Mucosa of descending colon (tissue), 3 donors: Measurements from ENCODE around the gene GPANK1. TPM values are rescaled to one million over a fixed set of nuclear protein-coding genes. Genes with fewer than 3 reads are reported as not detected.
A peak's percentile ranks its signal among the peaks of the same experiment; 100 is the strongest.

ENCODE experiments used
- ATAC-seq: fragments of 200-7000 bp; cut with Tn5 transposase; one replicate; pipeline ENCODE4 v1.9.1; 2020; ENCODE audit warnings: mild to moderate bottlenecking, moderate library complexity
- DNase-seq, 3 donors: peaks; one replicate each; pipeline ENCODE4 v3.0.0-alpha.2; 2020
- H3K36me3 ChIP-seq: fragments of 200-600 bp; one replicate; pipeline ENCODE4 v1.8.0; 2021; ENCODE audit warnings: low read depth, mild to moderate bottlenecking
- H3K4me1 ChIP-seq: fragments of 200-600 bp; one replicate; pipeline ENCODE4 v1.8.0; 2021; ENCODE audit warnings: low read depth, mild to moderate bottlenecking
- H3K4me3 ChIP-seq: fragments of 200-600 bp; one replicate; pipeline ENCODE4 v1.8.0; 2021; ENCODE audit warnings: mild to moderate bottlenecking
- H3K9me3 ChIP-seq: fragments of 200-600 bp; one replicate; pipeline ENCODE4 v1.8.0; 2021; ENCODE audit warnings: mild to moderate bottlenecking
- CTCF ChIP-seq: fragments of 200-600 bp; IDR thresholded peaks from one replicate; pipeline ENCODE4 v1.8.0; 2022; ENCODE audit warnings: antibody characterized with exemption, mild to moderate bottlenecking
- intact Hi-C, 2 donors: fragments of 100-400 bp; cut with DNase I in 1 of 2; cut with micrococcal nuclease in 1 of 2; formaldehyde crosslinking; loops; one replicate each; pipeline versions ENCODE4 v1.11.0 to v1.11.1; 2022; cut with DNase I, micrococcal nuclease
- total RNA-seq, 3 donors: library from RNA; stranded (reverse); fragmentation: NEBNext Ultra II Directional in 2 of 3; extraction: Animal tissue kit (Norgen Biotek cat#: 25700) in 2 of 3; gene quantifications; one replicate each; pipeline versions ENCODE4 v1.2.1 to v1.2.4, GENCODE V29; 2021 to 2023
- donor health status: DM: no; HTN: no; CAD: no; lungs with moderate emphysema.
- donor health status: DM: no; HTN: no; CAD: no.
- donor health status: DM: no; HTN: yes; CAD: no.

The GPANK1 gene
- total RNA-seq, 3 donors from 2014 or later: 13.4 to 17.7 (median 17.4) TPM

DNA sequence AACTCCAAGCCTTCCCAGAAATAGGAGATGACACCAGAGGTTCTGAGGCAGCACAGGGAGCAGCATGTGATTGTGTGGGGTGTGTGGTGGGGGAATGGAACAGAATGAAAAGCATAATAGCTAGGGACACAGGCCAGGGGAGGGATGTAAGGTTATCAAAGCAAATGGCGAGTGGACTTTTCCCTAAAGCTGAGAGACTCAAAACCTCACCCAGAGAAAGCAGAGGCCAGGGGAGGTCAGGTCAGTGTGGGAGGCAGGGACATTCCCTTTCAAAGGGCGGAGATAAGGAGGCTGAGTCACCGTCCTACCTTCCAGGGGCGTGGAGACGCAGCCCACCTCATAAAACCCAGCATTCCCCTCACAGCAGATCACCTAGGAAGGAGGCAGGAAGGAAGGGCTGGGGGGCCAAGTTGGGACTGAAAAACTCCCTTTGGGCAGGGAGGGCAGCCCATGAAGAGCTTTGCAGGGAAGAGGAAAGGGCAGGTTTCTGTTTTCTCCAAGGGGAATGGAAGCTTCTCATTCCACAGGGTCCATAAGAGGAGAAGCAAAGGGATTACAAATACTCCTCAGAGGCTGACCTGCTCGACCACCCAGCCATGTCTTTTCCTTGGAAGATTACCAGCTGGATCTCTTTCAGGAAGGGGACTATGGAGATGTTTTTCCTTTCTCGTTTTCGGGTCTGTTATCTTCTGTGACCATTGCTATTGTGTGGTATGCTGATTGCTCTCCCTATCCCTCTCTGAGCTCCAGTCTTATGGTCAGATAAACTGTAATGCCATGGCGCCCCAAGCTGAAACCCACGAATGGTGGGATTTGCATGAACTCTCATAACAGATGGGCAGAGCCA lies 25.7 kb upstream of the GPANK1 start:
- H3K9me3 ChIP-seq: no peaks in the 10 kb centered on the region
- H3K4me1 ChIP-seq: no peaks in the 10 kb centered on the region
- TF ChIP-seq CTCF: no peak
- H3K36me3 ChIP-seq: peaks cover 13% of the 10 kb centered on the region
- DNase-seq (peak in 1 of 3 donors; percentile 31), ATAC-seq (peak; percentile 91)
- intact Hi-C loops: no loop called here
- no peak overlapping the region for H3K4me3 ChIP-seq

- no peak for TF ChIP-seq CTCF
- H3K36me3 ChIP-seq: peaks cover 13% of the 10 kb centered on the region
- H3K4me3 ChIP-seq: no peak overlapping the region
- ATAC-seq (peak; percentile 24), DNase-seq (peak in 1 of 3 donors; percentile 24)
- H3K4me1 ChIP-seq: no peaks in the 10 kb centered on the region
- no peaks in the 10 kb centered on the region for H3K9me3 ChIP-seq
- intact Hi-C loops: loop anchor here in 1 of 2 donors (10.0 kb wide), 1 partner anchor 175 kb away; the partner anchor contains the start of gene NEU1
Measured at GRCh38 chr6:31689249-31690110, 24.7 kb upstream of the GPANK1 start.

- ATAC-seq: no peak
- Histone ChIP-seq H3K9me3 (no peaks in the 10 kb centered on the region), H3K4me1 (no peaks in the 10 kb centered on the region), H3K36me3 (peaks cover 13% of the 10 kb centered on the region), H3K4me3 (no peak overlapping the region)
- intact Hi-C loops: loop anchor here in 1 of 2 donors (10.0 kb wide), 1 partner anchor 177 kb away; the partner anchor contains the start of gene NEU1
- TF ChIP-seq CTCF: no peak
- DNase-seq: no peak
Measured at GRCh38 chr6:31687860-31688693, 23.3 kb upstream of the GPANK1 start.

DNA sequence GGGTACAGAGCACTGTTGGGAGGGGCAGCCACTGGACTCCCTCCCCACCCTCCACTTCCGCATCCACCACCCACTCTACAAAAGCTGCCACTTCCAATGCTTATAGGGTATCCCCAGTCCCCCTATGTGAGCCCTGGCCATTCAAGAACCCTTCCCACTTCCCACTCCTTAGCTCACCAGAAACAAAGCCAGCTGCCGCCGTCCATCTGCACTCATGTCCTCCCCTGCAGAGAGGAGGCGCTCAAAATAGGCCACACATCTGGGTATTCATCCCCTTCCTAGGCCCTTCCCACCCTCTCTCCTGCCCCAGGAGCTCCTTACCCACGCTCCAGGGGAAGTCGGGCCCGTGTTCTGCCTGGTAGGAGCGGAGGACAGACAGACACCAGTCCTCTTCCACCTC lies 22.5 kb upstream of the GPANK1 start:
- DNase-seq: no peak
- TF ChIP-seq CTCF: no peak
- no peaks in the 10 kb centered on the region for H3K9me3 ChIP-seq
- intact Hi-C loops: loop anchor here in 1 of 2 donors (10.0 kb wide), 1 partner anchor 177 kb away; the partner anchor contains the start of gene NEU1
- peaks cover 13% of the 10 kb centered on the region for H3K36me3 ChIP-seq
- no peaks in the 10 kb centered on the region for H3K4me1 ChIP-seq
- ATAC-seq: no peak
- no peak overlapping the region for H3K4me3 ChIP-seq

DNA sequence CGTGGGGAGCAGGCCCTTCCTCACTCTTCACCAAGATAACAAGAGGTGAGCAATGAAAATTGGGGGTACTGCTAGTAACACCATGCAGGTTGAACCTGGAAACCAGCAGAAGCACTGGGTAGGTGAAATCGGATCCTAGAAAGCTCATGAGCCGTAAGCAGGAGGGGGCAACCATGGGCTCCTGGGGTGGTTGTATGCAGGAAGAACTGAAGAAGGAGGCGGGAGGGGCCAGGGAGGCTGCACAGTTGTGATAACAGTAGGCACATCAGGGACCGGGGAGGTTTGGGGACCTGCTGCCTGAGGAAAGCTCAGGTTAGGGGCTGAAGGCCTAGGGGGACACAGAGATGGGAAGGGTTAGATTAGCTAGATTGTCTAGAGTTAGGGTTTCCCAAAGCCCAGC lies 21.7 kb upstream of the GPANK1 start:
- ATAC-seq: no peak
- H3K36me3 ChIP-seq: peaks cover 9% of the 10 kb centered on the region
- intact Hi-C loops: loop anchor here in 1 of 2 donors (10.0 kb wide), 1 partner anchor 178 kb away; the partner anchor contains the start of gene NEU1

More for the DNA sequence above, 21.7 kb upstream of the GPANK1 start:
- no peaks in the 10 kb centered on the region for H3K9me3 ChIP-seq
- no peak for DNase-seq
- no peak for TF ChIP-seq CTCF
- H3K4me1 ChIP-seq: peaks cover 3% of the 10 kb centered on the region
- H3K4me3 ChIP-seq: no peak overlapping the region
